H1 (cell line): ENCODE data around the gene KIAA0586.

Experiments used
- EGR1 ChIP-seq: IDR thresholded peaks from 2 replicates; pipeline ENCODE4 v1.6.1; 2011; ENCODE audit warnings: low read depth, low read length, borderline replicate concordance
- EZH2 ChIP-seq: fragments of 200-600 bp; sonication (generic); IDR thresholded peaks from 2 replicates; pipeline ENCODE4 v1.7.1; 2012; ENCODE audit warnings: low read depth, mild to moderate bottlenecking, moderate library complexity, low read length, inconsistent platforms; ENCODE audit not compliant: severe bottlenecking
- POLR2AphosphoS5 ChIP-seq: IDR thresholded peaks from 2 replicates; pipeline ENCODE4 v1.6.1; 2011; ENCODE audit warnings: low read depth, low read length
- SAP30 ChIP-seq: fragments of 300-600 bp; sonication (generic); IDR thresholded peaks from 2 replicates; pipeline ENCODE4 v1.7.1; 2012; ENCODE audit warnings: low read length, moderate library complexity, mild to moderate bottlenecking, inconsistent platforms; ENCODE audit not compliant: insufficient read depth, insufficient replicate concordance
- SIN3A ChIP-seq, 2 experiments: IDR thresholded peaks in 1 of 2; conservative IDR thresholded peaks in 1 of 2; 2 replicates each; pipeline ENCODE4 v1.6.1; 2011 to 2012; ENCODE audit warnings: low read length in 2 of 2, improper control_type of control experiment in 1 of 2, low read depth in 1 of 2, mild to moderate bottlenecking in 1 of 2
- SUZ12 ChIP-seq: fragments of 200-600 bp; sonication (generic); IDR thresholded peaks from 2 replicates; pipeline ENCODE4 v1.6.1; 2012; ENCODE audit warnings: mild to moderate bottlenecking, inconsistent platforms, low read length, moderate library complexity, mixed read lengths
- TF ChIP-seq, protein P1 (sequence below): IDR thresholded peaks from 2 replicates; pipeline ENCODE4 v1.6.1; 2012; ENCODE audit warnings: inconsistent platforms
- TF ChIP-seq, protein P2 (sequence below), 3 experiments: IDR thresholded peaks; 1 replicate in 2 of 3; 2 replicates in 1 of 3; pipeline versions ENCODE4 v1.5.1 to v1.6.1; 2011; ENCODE audit warnings: low read length in 3 of 3, mild to moderate bottlenecking in 3 of 3, inconsistent platforms in 2 of 3, low read depth in 1 of 3, moderate library complexity in 1 of 3; ENCODE audit not compliant: insufficient read depth in 1 of 3; ENCODE audit errors: control extremely low read depth in 1 of 3
- TF ChIP-seq, protein P3 (sequence below): IDR thresholded peaks from 2 replicates; pipeline ENCODE4 v1.6.1; 2011; ENCODE audit warnings: low read length, improper control_type of control experiment

DNA sequence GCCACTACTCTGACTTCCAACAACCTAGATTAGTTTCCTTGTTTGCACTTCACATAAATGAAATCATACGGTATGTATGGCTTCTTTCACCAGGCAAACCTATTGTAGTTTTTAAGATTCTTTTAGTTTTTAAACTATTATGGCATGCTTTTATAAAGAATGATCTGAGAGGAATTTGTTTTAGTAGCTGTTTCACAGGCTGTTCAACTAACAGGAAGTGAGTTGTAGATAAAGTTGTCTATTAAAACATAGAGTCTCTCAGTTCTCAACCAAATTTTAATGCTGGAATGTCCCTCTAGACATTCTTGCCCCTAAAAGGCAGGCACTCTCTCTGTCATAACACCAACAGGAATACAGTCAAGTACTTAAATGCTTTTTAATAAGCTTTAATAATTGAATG is 107.5 kb downstream of the KIAA0586 start:
- TF ChIP-seq, protein P1, sequence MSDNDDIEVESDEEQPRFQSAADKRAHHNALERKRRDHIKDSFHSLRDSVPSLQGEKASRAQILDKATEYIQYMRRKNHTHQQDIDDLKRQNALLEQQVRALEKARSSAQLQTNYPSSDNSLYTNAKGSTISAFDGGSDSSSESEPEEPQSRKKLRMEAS: no peak
- TF ChIP-seq, protein P2, sequence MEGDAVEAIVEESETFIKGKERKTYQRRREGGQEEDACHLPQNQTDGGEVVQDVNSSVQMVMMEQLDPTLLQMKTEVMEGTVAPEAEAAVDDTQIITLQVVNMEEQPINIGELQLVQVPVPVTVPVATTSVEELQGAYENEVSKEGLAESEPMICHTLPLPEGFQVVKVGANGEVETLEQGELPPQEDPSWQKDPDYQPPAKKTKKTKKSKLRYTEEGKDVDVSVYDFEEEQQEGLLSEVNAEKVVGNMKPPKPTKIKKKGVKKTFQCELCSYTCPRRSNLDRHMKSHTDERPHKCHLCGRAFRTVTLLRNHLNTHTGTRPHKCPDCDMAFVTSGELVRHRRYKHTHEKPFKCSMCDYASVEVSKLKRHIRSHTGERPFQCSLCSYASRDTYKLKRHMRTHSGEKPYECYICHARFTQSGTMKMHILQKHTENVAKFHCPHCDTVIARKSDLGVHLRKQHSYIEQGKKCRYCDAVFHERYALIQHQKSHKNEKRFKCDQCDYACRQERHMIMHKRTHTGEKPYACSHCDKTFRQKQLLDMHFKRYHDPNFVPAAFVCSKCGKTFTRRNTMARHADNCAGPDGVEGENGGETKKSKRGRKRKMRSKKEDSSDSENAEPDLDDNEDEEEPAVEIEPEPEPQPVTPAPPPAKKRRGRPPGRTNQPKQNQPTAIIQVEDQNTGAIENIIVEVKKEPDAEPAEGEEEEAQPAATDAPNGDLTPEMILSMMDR (IDR thresholded peaks at IDR 0.05; ENCODE audit: control extremely low read depth in 1 of 3, insufficient read depth in 1 of 3, low read depth in 1 of 3, low read length in 3 of 3): no peak
- no peak for TF ChIP-seq EGR1
- no peak for TF ChIP-seq SUZ12
- TF ChIP-seq, protein P3, sequence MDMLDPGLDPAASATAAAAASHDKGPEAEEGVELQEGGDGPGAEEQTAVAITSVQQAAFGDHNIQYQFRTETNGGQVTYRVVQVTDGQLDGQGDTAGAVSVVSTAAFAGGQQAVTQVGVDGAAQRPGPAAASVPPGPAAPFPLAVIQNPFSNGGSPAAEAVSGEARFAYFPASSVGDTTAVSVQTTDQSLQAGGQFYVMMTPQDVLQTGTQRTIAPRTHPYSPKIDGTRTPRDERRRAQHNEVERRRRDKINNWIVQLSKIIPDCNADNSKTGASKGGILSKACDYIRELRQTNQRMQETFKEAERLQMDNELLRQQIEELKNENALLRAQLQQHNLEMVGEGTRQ: no peak
- no peak for TF ChIP-seq POLR2AphosphoS5
- no peak for TF ChIP-seq EZH2
- TF ChIP-seq SIN3A (conservative IDR thresholded peaks at IDR 0.05 in 1 of 2, IDR thresholded peaks at IDR 0.05 in 1 of 2; ENCODE audit: low read depth in 1 of 2, low read length in 2 of 2): no peak
- no peak for TF ChIP-seq SAP30
